ENCODE data around the gene PRKCH.

PRKCH gene

DNA sequence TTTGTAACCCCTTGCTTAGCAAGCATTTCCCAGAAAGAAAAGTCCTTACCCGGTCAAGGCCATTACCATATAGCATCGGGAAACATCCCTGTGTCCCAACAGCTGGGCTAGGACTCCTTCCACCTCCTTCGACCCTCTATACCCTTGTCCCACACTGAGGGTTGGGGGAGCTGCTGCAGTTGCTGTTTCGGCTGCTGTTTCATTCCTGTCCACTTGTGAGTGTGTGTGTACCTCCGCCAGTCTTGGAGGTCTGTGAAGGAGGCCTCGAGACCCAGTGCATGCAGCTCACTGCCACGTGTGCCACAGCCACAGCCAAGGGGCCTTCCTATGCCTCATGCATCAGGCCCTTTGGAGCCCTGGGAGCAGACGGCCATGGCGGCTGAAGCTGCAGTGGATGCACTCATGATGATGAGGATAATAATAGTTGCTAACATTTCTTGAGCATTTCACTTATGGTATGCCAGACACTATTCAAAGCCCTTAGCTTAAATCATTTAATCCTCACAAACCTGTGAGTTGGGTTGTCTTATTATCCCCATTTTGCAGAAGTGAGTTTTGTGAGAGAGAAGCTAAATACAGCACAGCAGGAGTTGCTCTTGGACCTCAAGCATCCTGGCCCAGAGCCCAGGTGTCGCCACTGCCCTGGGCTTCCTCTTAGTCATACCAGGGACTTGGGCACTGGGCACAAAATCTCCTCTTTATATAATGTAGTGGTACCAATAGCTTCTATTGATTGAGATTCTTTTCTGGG is 156.5 kb downstream of the PRKCH start:
- no peak for DNase-seq

DNA sequence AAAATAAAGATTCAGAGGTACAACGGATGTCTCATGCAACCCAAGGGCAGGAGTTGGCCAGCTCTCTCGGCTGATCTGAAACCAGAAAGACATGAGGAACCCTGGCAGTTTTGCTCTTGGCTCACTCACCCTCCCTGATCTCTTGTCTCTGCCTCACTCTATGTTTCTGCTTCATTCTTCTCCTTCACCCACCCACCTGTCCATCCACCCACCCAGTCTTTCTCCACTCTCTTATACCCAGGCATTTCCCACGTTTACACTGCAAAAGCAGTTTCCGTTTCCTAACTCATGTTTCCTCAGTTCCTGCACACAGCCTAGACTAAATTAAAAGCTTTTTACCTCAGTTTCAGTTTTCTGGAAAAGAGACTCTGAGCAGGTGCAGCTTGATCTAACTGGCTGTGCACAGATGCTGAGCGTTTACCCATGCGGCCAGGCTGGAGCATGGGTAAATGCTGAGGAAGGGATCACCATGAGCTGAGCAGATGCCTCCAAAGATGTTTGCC is 157.6 kb downstream of the PRKCH start:
- no peak for DNase-seq

DNA sequence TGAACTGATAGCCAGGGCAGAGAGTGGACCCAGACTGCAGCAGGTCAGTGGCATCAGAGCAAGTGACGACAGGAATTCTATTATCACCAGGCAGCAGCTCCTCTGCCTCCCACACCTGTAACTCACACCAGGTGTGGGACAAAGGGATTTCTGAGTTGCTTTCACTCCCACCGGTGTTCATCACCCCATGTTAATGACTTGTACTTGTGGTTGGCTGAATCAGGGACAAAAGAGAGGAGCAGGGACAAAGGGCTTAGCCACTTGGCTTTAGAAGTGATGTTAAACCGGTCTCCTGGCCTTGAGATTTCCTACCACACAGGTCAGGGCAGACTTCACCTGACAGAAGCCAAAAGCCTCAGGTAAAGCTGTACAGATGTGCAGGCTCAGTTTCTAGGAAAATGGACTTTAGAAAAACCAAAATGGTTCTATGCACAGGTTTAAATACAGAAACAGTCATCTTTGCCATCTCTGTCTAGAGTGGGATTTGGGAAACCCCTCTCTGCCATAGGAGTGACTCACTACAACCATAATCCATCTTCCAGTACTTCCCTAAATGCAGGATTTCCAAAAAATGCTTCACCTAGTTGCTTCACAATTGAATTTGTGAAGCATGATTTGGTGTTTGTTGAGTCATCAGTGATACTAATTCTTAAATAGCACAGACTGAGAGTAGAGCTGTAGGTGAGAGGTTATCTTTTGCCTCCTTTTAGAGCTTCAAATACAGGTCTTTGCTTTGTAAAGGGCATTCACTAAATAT is 158.5 kb downstream of the PRKCH start:
- DNase-seq = no peak

DNA sequence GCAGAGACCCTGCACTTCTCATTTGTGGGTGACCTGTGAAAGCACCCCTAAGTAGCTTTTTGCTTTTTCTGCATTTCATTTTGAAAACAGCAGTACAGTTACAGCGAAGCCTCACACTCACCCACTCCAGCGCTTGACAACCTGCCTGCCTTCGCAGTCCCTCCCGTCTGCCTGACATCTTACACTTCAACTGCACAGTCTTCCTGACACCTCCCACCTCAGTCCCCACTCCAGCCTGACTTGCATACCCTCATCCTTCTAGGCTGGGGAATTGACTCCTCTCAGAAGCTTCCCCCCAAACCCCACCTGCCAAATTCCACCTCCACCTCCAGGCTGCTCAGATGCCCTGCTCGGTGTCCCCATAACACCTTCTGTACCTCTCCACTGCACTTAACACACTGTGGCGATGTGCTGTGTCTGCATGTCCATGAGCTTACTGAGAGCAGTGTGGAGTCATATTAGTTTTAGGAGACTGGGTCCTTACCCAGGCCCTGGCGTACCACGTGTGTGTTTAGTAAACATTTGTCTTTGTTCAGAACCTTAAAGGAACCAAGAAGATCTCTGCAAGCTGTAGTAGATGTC is 159.4 kb downstream of the PRKCH start:
- no peak for DNase-seq

DNA sequence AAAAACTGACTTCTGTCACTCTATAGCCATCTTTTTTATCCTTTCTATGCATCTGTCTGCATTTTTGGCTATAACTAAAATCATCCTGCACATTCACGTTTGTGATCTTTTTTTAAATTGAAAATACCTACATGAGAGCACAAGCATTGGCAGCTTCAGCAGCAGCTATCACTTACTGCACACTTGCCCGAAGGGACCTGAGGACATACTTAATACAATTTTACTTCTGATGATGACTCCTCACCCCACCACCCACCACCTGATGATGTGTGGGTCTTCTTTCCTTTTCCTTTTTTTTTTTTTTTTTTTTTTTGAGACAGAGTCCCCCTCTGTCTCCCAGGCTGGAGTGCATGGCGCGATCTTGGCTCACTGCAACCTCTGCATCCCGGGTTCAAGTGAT is 160.3 kb downstream of the PRKCH start:
- DNase-seq = no peak

DNA sequence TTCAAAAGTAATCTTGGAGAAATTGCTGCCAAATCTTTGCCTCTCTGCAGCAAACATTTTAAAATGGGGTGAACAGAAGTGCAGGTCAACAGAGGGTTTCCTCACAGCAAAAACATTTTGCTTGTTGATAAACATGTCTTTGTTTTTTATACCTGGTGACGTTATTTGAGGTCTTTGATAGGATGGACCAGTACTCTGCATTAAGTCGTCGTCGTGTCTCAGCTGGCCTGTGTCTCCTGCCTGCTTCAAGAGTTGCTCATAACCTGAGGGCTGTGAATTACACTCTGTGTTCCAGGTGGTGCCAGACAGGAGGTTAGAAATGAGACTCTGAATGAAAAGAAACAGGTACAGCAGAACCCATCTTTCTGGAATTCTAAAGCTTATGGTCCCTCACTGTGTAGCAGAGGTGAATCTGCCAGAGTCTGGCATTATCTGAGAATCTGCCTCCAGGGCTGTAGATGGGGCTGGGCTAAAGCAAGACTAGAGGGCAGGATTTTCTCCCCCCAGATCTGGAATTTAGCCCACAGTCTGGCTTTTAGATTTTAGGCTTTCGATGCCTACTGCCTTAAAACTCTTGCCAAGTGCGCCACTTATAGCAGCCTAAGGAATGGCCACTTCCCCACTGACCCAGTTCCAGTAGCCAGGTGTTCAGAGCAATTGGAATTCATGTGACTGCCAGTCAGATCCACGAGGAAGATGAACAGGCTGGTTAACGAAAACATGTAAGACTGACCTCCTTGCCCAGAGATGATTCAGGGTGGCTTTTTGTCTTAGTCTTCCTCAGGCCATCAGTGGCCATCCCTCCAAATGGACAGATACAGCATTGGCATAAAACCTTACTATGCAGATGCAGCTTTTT is 161.2 kb downstream of the PRKCH start:
- no peak for DNase-seq

DNA sequence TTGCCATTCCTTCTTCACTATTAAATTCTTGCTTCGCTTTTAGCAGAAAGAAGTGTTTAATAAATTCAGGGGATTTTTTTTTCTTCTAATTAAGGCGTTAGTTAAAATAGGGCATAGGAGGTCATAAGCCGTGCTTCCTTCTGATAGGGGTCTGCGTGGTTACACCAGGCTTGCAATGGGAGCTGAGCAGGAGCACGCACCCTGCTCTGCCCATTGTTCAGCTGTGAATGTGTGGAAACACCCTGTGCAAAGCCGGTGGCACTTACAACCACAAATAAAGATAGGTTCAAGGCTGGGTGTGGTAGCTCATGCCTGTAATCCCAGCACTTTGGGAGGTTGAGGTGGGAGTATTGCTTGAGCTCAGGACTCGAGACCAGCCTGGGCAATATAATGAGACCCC is 162.1 kb downstream of the PRKCH start:
- DNase-seq = no peak

DNA sequence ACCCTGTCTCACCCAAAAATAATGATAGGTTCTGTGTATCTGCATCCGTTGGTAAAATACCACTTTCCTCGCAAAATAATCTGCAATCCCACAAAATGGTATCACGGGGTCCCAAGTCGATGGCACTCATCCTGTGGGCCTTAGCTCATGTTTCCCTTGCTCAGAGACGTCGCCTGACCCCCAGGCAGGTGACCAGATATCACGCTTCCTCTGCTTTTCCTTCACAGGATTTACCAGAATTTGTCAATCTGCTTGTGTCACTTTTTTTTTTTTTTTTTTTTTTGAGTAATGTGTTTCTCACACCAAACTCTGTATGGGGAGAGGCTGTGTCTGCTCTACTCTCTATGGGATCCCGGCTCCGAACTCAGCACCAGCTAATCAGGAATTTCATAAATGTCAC is 162.7 kb downstream of the PRKCH start:
- DNase-seq = no peak

DNA sequence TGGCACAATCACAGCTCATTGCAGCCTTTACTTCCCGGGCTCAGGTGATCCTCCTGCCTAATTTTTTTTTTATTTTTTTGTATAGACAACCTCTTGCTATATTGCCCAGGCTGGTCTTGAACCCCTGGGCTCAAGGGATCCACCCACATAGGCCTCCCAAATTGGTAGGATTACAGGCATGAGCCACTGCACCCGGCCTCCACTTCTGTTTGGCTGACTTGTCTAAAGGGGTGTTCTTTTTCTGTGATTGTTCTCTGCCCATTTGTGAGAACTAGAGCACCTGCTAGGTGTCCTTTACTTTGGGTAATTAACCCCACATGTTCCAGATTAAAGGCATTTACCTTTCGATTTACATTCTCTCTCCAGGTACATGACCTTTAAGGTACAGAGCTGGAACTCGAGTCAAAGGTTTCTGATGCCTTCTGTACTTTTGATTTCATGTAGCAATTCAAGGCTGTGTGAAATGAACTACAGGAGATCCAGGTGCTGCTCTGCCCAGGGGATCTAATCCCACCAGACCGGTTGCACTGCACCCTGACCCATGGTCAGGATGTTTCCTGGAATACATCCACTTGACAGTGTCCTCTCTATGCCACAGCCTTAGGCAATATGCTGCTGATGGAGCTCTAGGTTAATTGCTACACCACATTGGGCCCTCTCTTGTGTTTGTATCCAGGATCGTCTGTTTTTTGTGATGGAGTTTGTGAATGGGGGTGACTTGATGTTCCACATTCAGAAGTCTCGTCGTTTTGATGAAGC is 163.6 kb downstream of the PRKCH start:
- DNase-seq = no peak

DNA sequence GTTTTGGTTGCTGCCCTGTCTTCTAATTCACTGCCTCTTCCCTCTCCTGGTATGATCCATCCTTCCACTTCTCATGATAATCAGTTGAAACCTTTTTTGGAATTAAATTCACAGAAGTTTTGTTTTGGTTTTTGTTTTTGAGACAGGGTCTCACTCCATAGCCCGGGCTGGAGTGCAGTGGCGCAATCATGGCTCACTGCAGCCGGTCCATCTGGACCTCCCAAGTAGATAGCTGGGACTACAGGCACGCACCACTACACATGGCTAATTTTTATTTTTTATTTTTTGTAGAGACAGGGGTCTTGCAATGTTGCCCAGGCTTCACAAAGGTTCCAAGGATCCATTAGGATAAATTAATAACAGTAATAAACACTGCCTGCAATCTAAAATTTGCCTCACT is 164.3 kb downstream of the PRKCH start:
- DNase-seq = no peak

DNA sequence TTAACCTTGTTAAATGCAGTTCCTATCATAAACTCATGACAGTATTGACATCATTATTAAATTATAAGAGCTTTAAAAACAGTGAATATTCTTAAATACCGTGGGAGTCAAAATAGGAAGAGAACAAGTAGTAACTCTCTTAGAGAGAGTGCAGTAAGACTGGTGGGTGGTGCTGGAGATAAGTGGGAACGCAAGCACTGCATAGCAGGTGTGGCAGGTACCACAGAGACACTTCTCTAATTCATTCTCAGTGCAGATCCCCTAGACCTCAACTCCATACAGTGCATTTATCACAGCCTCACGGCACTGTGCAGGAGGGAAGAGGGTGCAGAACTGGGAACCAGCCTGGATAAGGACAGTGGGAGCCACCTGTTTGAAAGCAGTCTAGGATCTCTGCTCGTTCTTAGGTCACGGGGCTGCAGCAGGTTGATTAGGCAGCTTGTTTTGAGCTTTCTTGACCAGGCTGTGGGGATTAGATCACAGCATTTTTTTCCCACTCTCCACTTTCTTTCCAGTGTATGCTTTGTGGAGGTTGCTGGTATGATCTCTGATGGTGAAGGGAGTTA is 165.6 kb downstream of the PRKCH start:
- no peak for DNase-seq

DNA sequence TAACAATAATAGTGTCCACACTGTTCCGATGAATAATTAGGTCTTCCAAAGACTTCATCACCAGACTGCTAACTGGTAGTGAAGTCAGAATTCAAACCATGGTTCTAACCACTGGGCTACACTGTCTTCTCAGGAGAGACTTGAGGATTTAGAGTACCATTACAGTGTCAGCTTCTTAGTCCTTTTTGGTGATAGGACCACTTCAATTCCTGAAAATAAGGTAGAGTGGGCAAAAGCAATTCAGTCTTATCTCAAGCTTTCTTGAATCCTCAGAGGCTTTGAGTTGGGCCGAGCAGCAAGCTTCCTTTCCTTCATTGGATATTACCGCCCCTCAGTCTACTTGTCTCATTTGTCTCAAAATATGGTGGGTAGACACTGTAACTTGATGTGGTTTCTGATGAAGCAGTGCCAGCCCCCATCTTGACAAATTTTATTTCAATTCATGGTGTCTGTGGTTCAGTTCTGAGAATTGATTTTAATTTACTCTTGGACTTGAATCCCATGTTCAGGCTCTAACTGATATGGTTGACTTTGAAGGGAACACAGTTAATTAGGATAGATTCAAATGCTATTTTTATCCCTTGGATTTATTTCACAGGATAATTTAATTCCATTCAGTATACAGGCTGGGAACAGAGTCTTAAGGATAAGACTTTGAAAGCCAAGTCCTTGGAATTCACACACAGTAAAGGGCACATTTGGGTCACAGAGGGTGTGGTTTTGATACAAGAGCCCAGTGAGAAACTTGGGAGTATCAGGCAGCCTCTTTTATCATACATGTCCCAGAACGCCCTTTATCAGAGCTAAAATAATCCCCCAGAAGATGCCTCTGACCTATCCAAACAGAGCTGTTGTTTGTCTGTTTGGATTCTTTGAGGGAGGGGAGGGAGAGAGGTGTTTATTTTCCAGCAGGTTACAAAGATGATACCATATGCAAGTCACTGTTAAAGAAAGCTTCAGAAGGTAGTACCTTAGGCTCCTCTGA is 167.3 kb downstream of the PRKCH start:
- DNase-seq = no peak

DNA sequence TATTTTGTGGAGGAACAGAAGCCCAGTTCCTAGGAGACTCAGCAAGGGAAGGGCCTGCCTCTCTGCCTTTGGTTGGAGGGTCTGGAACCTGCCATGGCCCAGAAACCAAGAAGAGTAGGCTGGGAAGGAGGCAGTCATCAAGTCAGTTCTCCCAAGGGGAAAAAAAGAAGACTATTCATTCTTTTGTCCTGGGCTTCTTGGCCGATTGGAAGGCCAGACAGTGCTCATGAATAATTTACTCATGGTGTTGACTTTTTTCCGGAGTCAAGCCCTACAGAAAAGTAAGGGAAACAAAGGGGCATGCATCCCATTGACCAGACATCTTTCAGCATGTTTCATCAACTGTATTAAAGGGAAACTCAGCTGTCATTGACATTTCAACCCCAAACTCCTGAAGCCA is 168.1 kb downstream of the PRKCH start:
- no peak for DNase-seq

DNA sequence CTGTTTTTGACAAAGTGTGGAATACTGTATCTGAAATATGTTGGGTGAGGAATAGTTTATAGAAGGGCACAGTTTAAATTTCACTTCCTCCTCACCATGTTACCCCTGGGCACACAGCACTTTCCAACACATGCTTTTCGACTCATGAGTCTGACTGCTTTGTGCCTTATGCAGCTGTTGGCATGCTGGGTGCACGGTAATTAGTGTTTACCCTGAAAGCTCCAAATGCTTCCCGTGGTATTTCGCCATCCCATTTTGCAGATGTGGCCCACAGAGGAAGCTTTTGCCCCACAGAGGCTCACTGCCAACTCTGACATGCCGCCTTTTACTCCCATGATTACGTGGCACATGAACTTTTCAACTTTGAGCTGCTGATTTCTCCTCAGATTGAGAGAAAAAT is 168.6 kb downstream of the PRKCH start:
- DNase-seq = no peak

DNA sequence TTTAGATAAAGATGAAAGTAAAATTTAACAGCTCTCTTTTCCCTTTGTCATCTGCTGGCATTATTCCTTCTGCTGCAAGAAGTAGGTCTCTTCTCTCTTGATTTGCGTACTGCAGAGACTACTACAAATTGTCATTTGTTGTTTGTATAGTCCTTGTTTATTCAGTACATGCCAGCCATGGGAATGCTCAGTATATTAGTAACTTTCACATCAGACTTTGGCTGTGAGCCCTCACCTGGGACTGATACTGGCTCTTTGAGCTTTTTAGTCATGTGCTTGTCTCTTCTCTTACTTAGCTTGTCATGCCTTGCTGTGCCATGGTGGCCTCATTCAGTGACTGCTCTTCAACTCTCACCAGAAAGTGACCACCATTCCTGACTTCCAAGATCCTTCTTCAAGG is 169.8 kb downstream of the PRKCH start:
- DNase-seq = no peak

DNA sequence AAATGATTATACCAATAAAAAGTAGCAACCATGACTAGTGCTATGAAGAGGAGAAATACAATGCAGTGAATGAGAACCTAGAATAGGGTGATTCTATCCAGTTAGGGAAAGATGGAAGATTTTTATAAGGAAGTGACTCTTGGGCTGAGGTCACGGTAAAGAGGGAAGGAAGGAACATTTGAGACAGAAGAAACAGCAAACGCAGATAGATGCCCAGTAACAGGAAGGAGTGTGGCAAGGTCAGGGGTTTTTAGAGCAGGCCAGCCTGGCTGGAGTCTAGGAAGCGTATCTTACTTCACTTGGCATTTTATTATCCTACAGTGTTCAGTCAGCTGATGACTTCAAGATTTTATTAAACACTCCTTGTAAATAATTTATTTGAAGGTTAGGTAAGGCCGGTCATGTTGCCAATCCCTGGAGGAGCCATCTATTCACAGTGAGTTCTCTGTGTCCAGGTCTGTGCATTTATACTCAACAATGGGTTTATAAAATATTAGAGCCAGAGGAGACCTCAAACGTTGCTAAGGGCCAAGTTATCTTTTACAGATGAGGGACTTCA is 170.6 kb downstream of the PRKCH start:
- DNase-seq = no peak

DNA sequence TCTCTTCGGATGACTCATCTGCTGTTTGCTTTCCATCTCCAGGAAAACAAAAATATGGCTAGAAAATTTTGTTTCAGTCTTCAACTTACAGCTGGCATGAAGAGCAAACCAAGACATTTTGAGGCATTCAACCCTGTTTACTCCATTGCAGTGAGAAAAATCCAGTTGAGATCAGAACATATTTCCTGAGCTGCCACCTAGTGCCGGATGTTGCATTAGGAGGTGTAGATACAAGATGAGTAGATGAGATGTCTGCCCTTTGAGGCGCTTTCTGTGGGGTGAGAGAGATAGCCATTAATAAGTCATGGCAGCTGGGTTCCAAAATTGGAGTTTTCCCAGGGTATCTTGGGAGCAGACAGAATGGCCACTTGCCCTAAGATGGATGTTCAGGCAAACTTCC is 171.1 kb downstream of the PRKCH start:
- no peak for DNase-seq

DNA sequence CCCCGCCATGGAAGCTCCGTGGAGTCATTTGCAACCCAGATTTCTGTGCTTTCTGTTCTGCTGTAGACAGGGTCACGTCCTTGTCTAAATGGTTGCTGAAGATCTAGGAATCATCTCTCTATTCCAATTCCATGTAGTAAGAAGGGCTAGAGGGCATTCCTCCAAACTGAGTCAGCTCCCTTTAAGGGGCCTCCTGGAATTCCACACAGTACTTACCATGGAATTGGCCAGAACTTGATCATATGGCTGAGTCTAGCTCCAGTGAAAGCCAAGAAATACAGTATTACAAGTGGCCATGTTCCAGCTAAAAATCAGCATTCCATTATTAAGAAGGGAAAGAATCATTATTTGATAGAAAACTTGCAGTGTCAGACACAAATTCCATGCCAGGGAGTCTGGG is 171.9 kb downstream of the PRKCH start:
- no peak for DNase-seq

DNA sequence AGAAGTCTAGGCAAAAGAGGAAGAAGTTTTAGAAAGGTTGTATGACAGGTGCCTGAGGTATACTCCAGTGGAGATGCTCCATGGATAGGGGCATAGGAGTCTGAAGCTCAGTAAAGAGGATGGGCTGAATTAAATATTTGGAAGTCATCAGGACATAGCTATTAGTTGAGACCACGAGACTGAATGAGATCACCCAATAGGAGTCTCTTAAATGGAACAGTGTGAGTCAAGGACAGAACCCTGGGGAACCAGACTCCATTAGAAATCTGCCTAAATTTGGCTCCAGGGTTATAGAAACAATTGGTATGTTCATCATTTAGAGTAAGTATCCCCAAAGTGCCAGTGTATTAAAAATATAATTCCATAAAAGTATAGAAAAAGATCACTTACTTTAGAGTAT is 172.6 kb downstream of the PRKCH start:
- DNase-seq = no peak

DNA sequence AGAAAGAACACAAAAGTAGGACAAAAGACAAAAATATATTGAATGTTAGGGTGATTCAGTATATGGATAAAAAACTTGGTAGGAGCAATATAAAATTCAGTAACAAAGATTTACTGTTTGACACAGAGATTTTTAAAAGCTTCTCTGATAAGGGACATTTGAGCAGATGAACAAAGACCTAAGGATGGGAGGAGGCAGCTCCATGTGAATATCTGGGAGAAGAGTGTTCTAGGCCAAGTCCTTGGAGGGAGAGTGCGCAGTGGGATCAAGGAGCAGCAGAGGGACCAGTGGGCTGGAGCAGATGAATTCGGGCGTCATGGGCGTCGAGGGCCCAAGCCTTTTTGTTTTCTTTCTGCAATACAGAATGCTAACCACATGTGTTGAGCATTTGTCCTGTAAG is 174.4 kb downstream of the PRKCH start:
- DNase-seq = no peak

All from NCI-H446 treated with DMSO at 0.1 percent for 48 hours (cell line).